IPS-15b (cell line): ENCODE results near the gene KBTBD6.
"Not testable (repeated sequence)": the region's sequence is repeated elsewhere in the genome, so short reads cannot be mapped to it uniquely, and the experiment has no call there.

ENCODE experiments used
- H3K27me3 ChIP-seq: one replicate; pipeline ENCODE4 v1.6.1; 2013; ENCODE audit warnings: low read length; ENCODE audit not compliant: control insufficient read depth, insufficient read depth
- H3K36me3 ChIP-seq: one replicate; pipeline ENCODE4 v1.6.1; 2013; ENCODE audit warnings: low read length; ENCODE audit not compliant: control insufficient read depth, insufficient read depth
- H3K4me1 ChIP-seq: one replicate; pipeline ENCODE4 v1.6.1; 2013; ENCODE audit warnings: mild to moderate bottlenecking, low read length; ENCODE audit not compliant: control insufficient read depth, insufficient read depth
- H3K4me3 ChIP-seq: one replicate; pipeline ENCODE4 v1.5.1; 2013; ENCODE audit warnings: low read depth, low read length
- H3K9ac ChIP-seq: one replicate; pipeline ENCODE4 v1.6.1; 2013; ENCODE audit warnings: low read depth, mild to moderate bottlenecking, low read length
- H3K9me3 ChIP-seq: one replicate; pipeline ENCODE4 v1.6.1; 2013; ENCODE audit warnings: mild to moderate bottlenecking, low read length; ENCODE audit not compliant: control insufficient read depth, insufficient read depth

Gene KBTBD6

GRCh38 chr13:41130356-41130755 is 2.2 kb downstream of the KBTBD6 start:
- peak overlapping the region; percentile 45 for H3K4me3 ChIP-seq
- H3K9me3 ChIP-seq, result no peaks in the 10 kb centered on the region
- no peaks in the 10 kb centered on the region for H3K36me3 ChIP-seq
- H3K27me3 ChIP-seq, result no peaks in the 10 kb centered on the region
- H3K9ac ChIP-seq, result no peak overlapping the region
- peaks cover 12% of the 10 kb centered on the region for H3K4me1 ChIP-seq

- H3K27me3 ChIP-seq, result no peaks in the 10 kb centered on the region
- no peaks in the 10 kb centered on the region for H3K9me3 ChIP-seq
- H3K4me1 ChIP-seq, result peaks cover 10% of the 10 kb centered on the region
- H3K4me3 ChIP-seq, result no peak overlapping the region
- no peak overlapping the region for H3K9ac ChIP-seq
- H3K36me3 ChIP-seq, result no peaks in the 10 kb centered on the region
These were observed 4.9 kb downstream of the KBTBD6 start for GRCh38 chr13:41127701-41128100.

DNA sequence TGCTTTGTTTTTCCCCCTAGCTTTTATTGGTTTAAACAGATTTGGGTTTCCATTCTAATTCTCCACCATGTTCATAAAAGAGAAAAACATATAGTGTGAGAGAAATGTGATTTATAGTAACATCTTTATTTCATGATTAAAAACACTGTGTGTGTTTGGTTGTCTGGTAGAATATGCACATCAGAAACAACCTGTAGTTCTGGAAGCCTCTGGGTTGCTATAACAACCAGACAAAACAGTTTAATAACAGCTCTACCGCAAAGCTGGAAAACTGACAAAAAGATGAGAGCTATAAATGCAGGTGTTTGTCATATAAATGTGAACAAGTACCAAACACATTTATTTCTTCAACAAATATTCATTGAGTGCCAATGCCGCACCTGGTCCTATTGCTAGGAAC is 9.8 kb downstream of the KBTBD6 start:
- Histone ChIP-seq H3K4me1 (peaks cover 5% of the 10 kb centered on the region), H3K9ac (no peak overlapping the region), H3K36me3 (no peaks in the 10 kb centered on the region), H3K9me3 (no peaks in the 10 kb centered on the region), H3K4me3 (no peak overlapping the region), H3K27me3 (no peaks in the 10 kb centered on the region)

GRCh38 chr13:41117869-41118268 is 14.7 kb downstream of the KBTBD6 start:
- H3K9ac ChIP-seq, result no peak overlapping the region

GRCh38 chr13:41111454-41111853 is 21.1 kb downstream of the KBTBD6 start:
- Histone ChIP-seq H3K9me3 (no peaks in the 10 kb centered on the region), H3K9ac (no peak overlapping the region), H3K4me3 (no peak overlapping the region), H3K4me1 (peaks cover 8% of the 10 kb centered on the region), H3K36me3 (no peaks in the 10 kb centered on the region), H3K27me3 (no peaks in the 10 kb centered on the region)

More at GRCh38 chr13:41117869-41118268, 14.7 kb downstream of the KBTBD6 start:
- no peaks in the 10 kb centered on the region for H3K27me3 ChIP-seq
- no peaks in the 10 kb centered on the region for H3K36me3 ChIP-seq
- no peaks in the 10 kb centered on the region for H3K4me1 ChIP-seq
- H3K4me3 ChIP-seq, result no peak overlapping the region
- H3K9me3 ChIP-seq, result no peaks in the 10 kb centered on the region

- peak overlapping the region; percentile 61 for H3K4me3 ChIP-seq
These were observed 25.0 kb downstream of the KBTBD6 start for GRCh38 chr13:41107584-41108014.

DNA sequence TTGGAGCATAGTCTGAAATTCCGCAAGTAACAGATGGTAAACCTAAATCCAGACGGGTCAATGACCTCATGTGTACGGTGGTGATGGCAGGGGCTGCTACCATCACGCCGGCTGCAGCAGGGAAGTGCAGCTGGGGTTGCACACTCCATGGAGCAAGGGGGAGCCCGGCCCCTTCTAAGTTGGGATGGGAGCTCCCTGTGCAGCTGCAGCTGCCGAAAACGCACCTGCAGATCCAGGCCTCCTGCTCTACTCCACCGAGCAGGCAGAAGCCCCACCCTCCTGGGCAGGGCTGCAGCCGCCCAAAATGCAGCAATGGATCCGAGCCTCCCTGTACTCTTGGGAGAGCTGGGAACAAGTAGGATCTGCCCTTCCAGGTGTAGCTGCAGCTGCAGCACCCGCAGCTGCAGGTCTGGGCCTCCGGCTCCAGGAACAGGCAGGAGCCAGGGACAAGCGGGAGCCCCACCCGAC is 25.5 kb downstream of the KBTBD6 start:
- no peak overlapping the region for H3K9ac ChIP-seq
- no peaks in the 10 kb centered on the region for H3K36me3 ChIP-seq
- no peaks in the 10 kb centered on the region for H3K27me3 ChIP-seq
- peak overlapping the region; percentile 61 for H3K4me3 ChIP-seq
- H3K4me1 ChIP-seq, result peaks cover 8% of the 10 kb centered on the region
- H3K9me3 ChIP-seq, result no peaks in the 10 kb centered on the region

More at GRCh38 chr13:41107584-41108014, 25.0 kb downstream of the KBTBD6 start:
- H3K4me1 ChIP-seq, result peaks cover 8% of the 10 kb centered on the region
- no peaks in the 10 kb centered on the region for H3K36me3 ChIP-seq
- H3K27me3 ChIP-seq, result no peaks in the 10 kb centered on the region
- H3K9ac ChIP-seq, result no peak overlapping the region
- no peaks in the 10 kb centered on the region for H3K9me3 ChIP-seq

DNA sequence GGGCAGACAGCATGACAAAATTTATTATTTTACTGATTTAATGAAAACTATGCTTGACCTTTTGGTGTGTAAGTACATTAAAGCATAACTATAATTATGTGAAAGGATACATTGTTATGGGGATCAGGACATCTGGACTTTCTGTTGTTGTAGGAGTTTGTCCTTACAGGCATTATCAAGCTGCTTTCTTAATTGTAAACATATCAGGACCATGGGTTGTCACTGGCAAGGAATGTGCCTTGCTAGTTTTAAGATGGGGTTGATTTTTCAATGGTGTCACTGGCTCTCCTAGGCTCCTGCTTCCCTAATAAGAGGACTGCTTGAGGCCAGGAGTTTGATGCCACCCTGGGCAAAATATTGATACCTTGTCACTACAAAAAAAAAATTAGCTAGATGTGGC is 32.6 kb downstream of the KBTBD6 start:
- Histone ChIP-seq H3K27me3 (no peaks in the 10 kb centered on the region), H3K36me3 (no peaks in the 10 kb centered on the region), H3K9me3 (no peaks in the 10 kb centered on the region), H3K4me3 (no peak overlapping the region), H3K9ac (no peak overlapping the region), H3K4me1 (no peaks in the 10 kb centered on the region)

GRCh38 chr13:41098761-41099160 is 33.8 kb downstream of the KBTBD6 start:
- no peaks in the 10 kb centered on the region for H3K36me3 ChIP-seq

GRCh38 chr13:41095681-41096080 is 36.9 kb downstream of the KBTBD6 start:
- H3K36me3 ChIP-seq, H3K4me3 ChIP-seq, H3K9me3 ChIP-seq, H3K9ac ChIP-seq, H3K4me1 ChIP-seq, H3K27me3 ChIP-seq: not testable (repeated sequence)

More at GRCh38 chr13:41098761-41099160, 33.8 kb downstream of the KBTBD6 start:
- Histone ChIP-seq H3K4me1 (no peaks in the 10 kb centered on the region), H3K9ac (no peak overlapping the region), H3K9me3 (no peaks in the 10 kb centered on the region), H3K27me3 (no peaks in the 10 kb centered on the region), H3K4me3 (no peak overlapping the region)

DNA sequence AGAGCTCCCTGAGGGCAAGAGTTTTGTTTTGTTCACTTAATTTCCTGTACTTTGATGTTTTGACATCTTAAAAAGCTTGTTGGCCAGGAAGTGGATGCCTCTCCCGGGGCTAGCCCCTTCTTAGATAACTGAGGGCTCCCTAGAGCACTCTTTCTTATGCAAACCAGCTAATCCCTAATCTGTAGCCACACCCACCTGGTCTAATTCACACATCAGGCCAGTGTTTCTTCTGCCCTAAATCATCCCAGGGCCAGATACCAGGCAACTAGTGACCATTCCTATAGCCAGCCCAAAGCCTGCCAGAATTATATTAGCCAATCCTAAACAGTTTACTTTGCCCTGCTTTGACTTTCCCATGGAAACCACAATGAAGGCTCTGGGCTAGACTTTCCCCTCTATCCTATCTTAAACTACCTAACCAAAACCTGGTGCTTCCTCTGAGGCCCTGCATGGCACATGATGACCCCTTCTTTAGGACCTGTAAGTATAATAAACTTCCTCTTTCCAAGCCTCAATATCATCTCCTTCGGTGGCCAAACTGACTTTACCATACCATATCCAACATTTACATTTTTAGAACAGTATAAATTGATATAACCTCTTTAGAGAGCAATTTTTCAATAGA is 46.5 kb downstream of the KBTBD6 start:
- Histone ChIP-seq H3K4me1 (peaks cover 6% of the 10 kb centered on the region), H3K9ac (no peak overlapping the region), H3K36me3 (no peaks in the 10 kb centered on the region), H3K9me3 (no peaks in the 10 kb centered on the region), H3K4me3 (no peak overlapping the region), H3K27me3 (no peaks in the 10 kb centered on the region)

DNA sequence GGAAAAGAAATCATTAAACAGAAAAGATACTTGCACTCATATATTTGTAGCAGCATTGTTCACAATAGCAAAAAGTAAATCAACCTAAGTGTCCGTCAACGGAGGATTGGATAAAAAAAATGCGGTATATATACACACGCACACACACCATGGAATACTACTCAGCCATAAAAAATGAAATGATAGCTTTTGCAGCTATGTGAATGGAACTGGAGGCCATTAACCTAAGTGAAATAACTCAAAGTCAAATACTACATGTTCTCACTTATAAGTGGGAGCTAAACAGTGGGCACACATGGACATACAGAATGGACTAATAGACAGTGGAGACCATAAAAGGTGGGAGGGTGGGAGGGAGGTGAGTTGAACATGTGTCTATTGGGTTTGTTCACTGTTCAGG is 52.9 kb downstream of the KBTBD6 start:
- H3K9me3 ChIP-seq, result no peaks in the 10 kb centered on the region
- H3K4me1 ChIP-seq, result no peaks in the 10 kb centered on the region
- no peak overlapping the region for H3K9ac ChIP-seq
- peaks cover 8% of the 10 kb centered on the region for H3K36me3 ChIP-seq
- no peaks in the 10 kb centered on the region for H3K27me3 ChIP-seq
- no peak overlapping the region for H3K4me3 ChIP-seq
